Uterus (tissue), 2 donors: ENCODE measurements around the gene UBAP2L.

Experiments
- POLR2A ChIP-seq, 2 donors: fragments of 450-650 bp; IDR thresholded peaks; one replicate each; pipeline ENCODE4 v1.6.1; 2016; ENCODE audit warnings: antibody characterized with exemption in 2 of 2, mild to moderate bottlenecking in 1 of 2, moderate library complexity in 1 of 2
- TF ChIP-seq, protein P1 (sequence below), 4 experiments: fragments of 200-600 bp in 2 of 4; fragments of 450-650 bp in 2 of 4; sonication (generic) in 2 of 4; IDR thresholded peaks; one replicate each; pipeline ENCODE4 v1.5.1; 2016 to 2019; ENCODE audit warnings: antibody characterized with exemption in 4 of 4, mild to moderate bottlenecking in 2 of 4, moderate library complexity in 1 of 4

DNA sequence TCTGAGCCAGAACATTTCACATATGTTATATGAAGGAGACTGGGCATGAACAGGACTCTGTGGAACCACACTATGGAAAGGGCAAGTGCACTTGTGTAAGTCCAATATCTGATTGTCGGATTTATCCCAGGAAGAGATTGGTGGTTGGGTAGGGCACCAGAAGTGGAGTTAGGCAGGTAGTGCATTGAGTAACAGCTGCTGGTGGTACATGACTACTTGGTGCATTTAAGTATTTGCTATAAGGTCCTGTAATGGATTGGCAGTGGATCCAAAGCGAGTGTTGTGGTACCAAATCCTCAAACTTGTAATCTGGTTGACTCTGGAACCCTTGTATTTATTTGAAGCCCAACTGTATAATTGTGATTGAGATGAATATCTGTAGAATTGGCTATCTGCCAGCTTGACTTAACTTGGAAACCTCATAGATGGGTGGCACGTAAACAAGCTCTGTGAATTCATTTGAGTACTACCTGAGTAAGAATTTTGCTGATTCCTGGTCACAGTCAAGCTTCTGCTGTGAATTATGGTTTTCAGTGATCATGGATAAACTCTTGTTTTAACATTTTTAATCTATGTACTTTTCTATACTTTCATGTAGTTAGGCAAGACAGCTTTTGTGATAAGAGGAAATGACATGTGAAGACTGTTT lies 21.1 kb downstream of the UBAP2L start:
- TF ChIP-seq, protein P1, sequence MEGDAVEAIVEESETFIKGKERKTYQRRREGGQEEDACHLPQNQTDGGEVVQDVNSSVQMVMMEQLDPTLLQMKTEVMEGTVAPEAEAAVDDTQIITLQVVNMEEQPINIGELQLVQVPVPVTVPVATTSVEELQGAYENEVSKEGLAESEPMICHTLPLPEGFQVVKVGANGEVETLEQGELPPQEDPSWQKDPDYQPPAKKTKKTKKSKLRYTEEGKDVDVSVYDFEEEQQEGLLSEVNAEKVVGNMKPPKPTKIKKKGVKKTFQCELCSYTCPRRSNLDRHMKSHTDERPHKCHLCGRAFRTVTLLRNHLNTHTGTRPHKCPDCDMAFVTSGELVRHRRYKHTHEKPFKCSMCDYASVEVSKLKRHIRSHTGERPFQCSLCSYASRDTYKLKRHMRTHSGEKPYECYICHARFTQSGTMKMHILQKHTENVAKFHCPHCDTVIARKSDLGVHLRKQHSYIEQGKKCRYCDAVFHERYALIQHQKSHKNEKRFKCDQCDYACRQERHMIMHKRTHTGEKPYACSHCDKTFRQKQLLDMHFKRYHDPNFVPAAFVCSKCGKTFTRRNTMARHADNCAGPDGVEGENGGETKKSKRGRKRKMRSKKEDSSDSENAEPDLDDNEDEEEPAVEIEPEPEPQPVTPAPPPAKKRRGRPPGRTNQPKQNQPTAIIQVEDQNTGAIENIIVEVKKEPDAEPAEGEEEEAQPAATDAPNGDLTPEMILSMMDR (IDR thresholded peaks at IDR 0.05): no peak
- TF ChIP-seq POLR2A (IDR thresholded peaks at IDR 0.05): no peak
